NCI-H1436 treated with DMSO at 0.1 percent for 48 hours (cell line): ENCODE measurements around the gene ALDH5A1.

Source experiments
- DNase-seq: peaks from one replicate; lab custom pipeline; 2025; lab: John Stamatoyannopoulos, UW

The ALDH5A1 gene

GRCh38 chr6:24494821-24495795 is at the start of gene ALDH5A1:
Gene ALDH5A1 (plus strand): TSS chr6:24494969. CDS start chr6:24494997, 28 bp downstream.
- DNase-seq = no peak

GRCh38 chr6:24445704-24446103 is 49.1 kb upstream of the ALDH5A1 start:
- DNase-seq = no peak

- DNase-seq = no peak
Measured at GRCh38 chr6:24446670-24447069, 48.1 kb upstream of the ALDH5A1 start.

GRCh38 chr6:24448396-24448795 is 46.4 kb upstream of the ALDH5A1 start:
- DNase-seq = no peak

- no peak for DNase-seq
Measured at GRCh38 chr6:24448828-24449525, 45.8 kb upstream of the ALDH5A1 start.

GRCh38 chr6:24451581-24452388 is 43.0 kb upstream of the ALDH5A1 start:
- no peak for DNase-seq

- no peak for DNase-seq
Measured at GRCh38 chr6:24453921-24454320, 40.8 kb upstream of the ALDH5A1 start.

- no peak for DNase-seq
Measured at GRCh38 chr6:24454452-24454851, 40.3 kb upstream of the ALDH5A1 start.

GRCh38 chr6:24455061-24455460 is 39.7 kb upstream of the ALDH5A1 start:
- DNase-seq = no peak

- DNase-seq = no peak
Measured at GRCh38 chr6:24458134-24458533, 36.6 kb upstream of the ALDH5A1 start.

GRCh38 chr6:24458941-24459340 is 35.8 kb upstream of the ALDH5A1 start:
- DNase-seq = no peak

GRCh38 chr6:24460966-24461365 is 33.8 kb upstream of the ALDH5A1 start:
- no peak for DNase-seq

GRCh38 chr6:24464253-24465038 is 30.3 kb upstream of the ALDH5A1 start:
- no peak for DNase-seq

GRCh38 chr6:24469811-24470210 is 25.0 kb upstream of the ALDH5A1 start:
- no peak for DNase-seq

GRCh38 chr6:24472181-24472580 is 22.6 kb upstream of the ALDH5A1 start:
- no peak for DNase-seq

GRCh38 chr6:24476631-24477030 is 18.1 kb upstream of the ALDH5A1 start:
- no peak for DNase-seq

GRCh38 chr6:24477070-24477469 is 17.7 kb upstream of the ALDH5A1 start:
- DNase-seq = no peak

- DNase-seq = no peak
Measured at GRCh38 chr6:24478903-24479302, 15.9 kb upstream of the ALDH5A1 start.

GRCh38 chr6:24480705-24481104 is 14.1 kb upstream of the ALDH5A1 start:
- no peak for DNase-seq

- DNase-seq = no peak
Measured at GRCh38 chr6:24481449-24481848, 13.3 kb upstream of the ALDH5A1 start.

- DNase-seq = no peak
Measured at GRCh38 chr6:24484657-24485323, 10.0 kb upstream of the ALDH5A1 start.
